KMS-11 (cell line): ENCODE results near the gene CEBPA.

ENCODE experiments used
- H2AFZ ChIP-seq: fragments of 200-600 bp; sonication (generic); 2 replicates; pipeline ENCODE4 v1.6.1; 2016; ENCODE audit warnings: antibody characterized with exemption, mixed run types, low read depth
- H3K27ac ChIP-seq: fragments of 200-600 bp; sonication (generic); 2 replicates; pipeline ENCODE4 v1.6.1; 2016; ENCODE audit warnings: mild to moderate bottlenecking, mixed run types
- H3K27me3 ChIP-seq: fragments of 200-600 bp; sonication (generic); 2 replicates; pipeline ENCODE4 v1.6.1; 2017; ENCODE audit warnings: mild to moderate bottlenecking, low read depth, mixed run types, moderate library complexity; ENCODE audit not compliant: insufficient read depth
- H3K36me3 ChIP-seq: fragments of 200-600 bp; sonication (generic); 2 replicates; pipeline ENCODE4 v1.6.1; 2017; ENCODE audit warnings: mild to moderate bottlenecking, mixed run types; ENCODE audit not compliant: insufficient read depth
- H3K4me1 ChIP-seq: fragments of 200-600 bp; sonication (generic); 2 replicates; pipeline ENCODE4 v1.6.1; 2016; ENCODE audit warnings: mild to moderate bottlenecking, low read depth, mixed run types; ENCODE audit not compliant: poor library complexity, severe bottlenecking
- H3K4me2 ChIP-seq: fragments of 200-600 bp; sonication (generic); 2 replicates; pipeline ENCODE4 v1.7.0; 2016; ENCODE audit warnings: mild to moderate bottlenecking, mixed run types
- H3K4me3 ChIP-seq: fragments of 200-600 bp; sonication (generic); IDR thresholded peaks from 2 replicates; pipeline ENCODE4 v1.6.1; 2017; ENCODE audit warnings: low read depth, low read length, mixed read lengths; ENCODE audit not compliant: insufficient read depth
- H3K79me2 ChIP-seq: fragments of 200-600 bp; sonication (generic); 2 replicates; pipeline ENCODE4 v1.6.1; 2016; ENCODE audit warnings: low read depth, mixed run types; ENCODE audit not compliant: insufficient read depth
- H3K9ac ChIP-seq: fragments of 200-600 bp; sonication (generic); 2 replicates; pipeline ENCODE4 v1.6.1; 2016; ENCODE audit warnings: mild to moderate bottlenecking, mixed run types
- H4K20me1 ChIP-seq: fragments of 200-600 bp; sonication (generic); 2 replicates; pipeline ENCODE4 v1.6.1; 2016; ENCODE audit warnings: mild to moderate bottlenecking, mixed run types; ENCODE audit not compliant: insufficient read depth
- CTCF ChIP-seq: fragments of 200-600 bp; sonication (generic); conservative IDR thresholded peaks from 2 replicates; pipeline ENCODE4 v1.6.1; 2017; ENCODE audit warnings: low read depth, mild to moderate bottlenecking, antibody characterized with exemption, low read length, moderate library complexity, mixed read lengths

The CEBPA gene

GRCh38 chr19:33290956-33291622 is 11.2 kb downstream of the CEBPA start:
- H3K4me1 ChIP-seq = no peaks in the 10 kb centered on the region
- H3K79me2 ChIP-seq = no peaks in the 10 kb centered on the region
- H4K20me1 ChIP-seq = no peaks in the 10 kb centered on the region
- H3K4me2 ChIP-seq = no peak overlapping the region
- TF ChIP-seq CTCF = no peak
- no peak overlapping the region for H3K4me3 ChIP-seq
- H3K9ac ChIP-seq = no peak overlapping the region
- H2AFZ ChIP-seq = no peak overlapping the region
- no peak overlapping the region for H3K27ac ChIP-seq
- H3K27me3 ChIP-seq = no peaks in the 10 kb centered on the region; the same call in 1 of the 2 replicates
- H3K36me3 ChIP-seq = no peaks in the 10 kb centered on the region

- Histone ChIP-seq H3K36me3 (no peaks in the 10 kb centered on the region), H3K4me2 (no peak overlapping the region), H3K4me1 (no peaks in the 10 kb centered on the region), H2AFZ (no peak overlapping the region), H3K27me3 (no peaks in the 10 kb centered on the region; the same call in 1 of the 2 replicates), H3K9ac (no peak overlapping the region), H3K27ac (no peak overlapping the region), H3K79me2 (no peaks in the 10 kb centered on the region), H3K4me3 (no peak overlapping the region), H4K20me1 (no peaks in the 10 kb centered on the region)
- no peak for TF ChIP-seq CTCF
These were observed 12.1 kb downstream of the CEBPA start for GRCh38 chr19:33290082-33290815.

- TF ChIP-seq CTCF = no peak
- H3K4me3 ChIP-seq = no peak overlapping the region
- no peak overlapping the region for H2AFZ ChIP-seq
- H3K4me1 ChIP-seq = no peaks in the 10 kb centered on the region
- no peak overlapping the region for H3K9ac ChIP-seq
- H3K79me2 ChIP-seq = no peaks in the 10 kb centered on the region
- no peaks in the 10 kb centered on the region for H4K20me1 ChIP-seq
- H3K4me2 ChIP-seq = no peak overlapping the region
- H3K36me3 ChIP-seq = no peaks in the 10 kb centered on the region
- H3K27me3 ChIP-seq = no peaks in the 10 kb centered on the region; the same call in 1 of the 2 replicates
- no peak overlapping the region for H3K27ac ChIP-seq
These were observed 13.1 kb downstream of the CEBPA start for GRCh38 chr19:33289261-33289660.

- H3K36me3 ChIP-seq = no peaks in the 10 kb centered on the region
- no peaks in the 10 kb centered on the region for H4K20me1 ChIP-seq
- H3K27me3 ChIP-seq = no peaks in the 10 kb centered on the region; the same call in 1 of the 2 replicates
- H3K4me3 ChIP-seq = no peak overlapping the region
- H2AFZ ChIP-seq = no peak overlapping the region
- no peak for TF ChIP-seq CTCF
- H3K27ac ChIP-seq = no peak overlapping the region
- H3K4me1 ChIP-seq = no peaks in the 10 kb centered on the region
- no peak overlapping the region for H3K4me2 ChIP-seq
- H3K9ac ChIP-seq = no peak overlapping the region
- H3K79me2 ChIP-seq = no peaks in the 10 kb centered on the region
These were observed 13.7 kb downstream of the CEBPA start for GRCh38 chr19:33288666-33289065.
